NCI-H128 (cell line): ENCODE results near the gene LHPP.

Source experiments
- DNase-seq: peaks from one replicate; lab custom pipeline; 2025; ENCODE audit not compliant: unreplicated experiment; lab: John Stamatoyannopoulos, UW

The LHPP gene

GRCh38 chr10:124552691-124553276, 91.2 kb downstream of the LHPP start:
- DNase-seq, result no peak

DNA sequence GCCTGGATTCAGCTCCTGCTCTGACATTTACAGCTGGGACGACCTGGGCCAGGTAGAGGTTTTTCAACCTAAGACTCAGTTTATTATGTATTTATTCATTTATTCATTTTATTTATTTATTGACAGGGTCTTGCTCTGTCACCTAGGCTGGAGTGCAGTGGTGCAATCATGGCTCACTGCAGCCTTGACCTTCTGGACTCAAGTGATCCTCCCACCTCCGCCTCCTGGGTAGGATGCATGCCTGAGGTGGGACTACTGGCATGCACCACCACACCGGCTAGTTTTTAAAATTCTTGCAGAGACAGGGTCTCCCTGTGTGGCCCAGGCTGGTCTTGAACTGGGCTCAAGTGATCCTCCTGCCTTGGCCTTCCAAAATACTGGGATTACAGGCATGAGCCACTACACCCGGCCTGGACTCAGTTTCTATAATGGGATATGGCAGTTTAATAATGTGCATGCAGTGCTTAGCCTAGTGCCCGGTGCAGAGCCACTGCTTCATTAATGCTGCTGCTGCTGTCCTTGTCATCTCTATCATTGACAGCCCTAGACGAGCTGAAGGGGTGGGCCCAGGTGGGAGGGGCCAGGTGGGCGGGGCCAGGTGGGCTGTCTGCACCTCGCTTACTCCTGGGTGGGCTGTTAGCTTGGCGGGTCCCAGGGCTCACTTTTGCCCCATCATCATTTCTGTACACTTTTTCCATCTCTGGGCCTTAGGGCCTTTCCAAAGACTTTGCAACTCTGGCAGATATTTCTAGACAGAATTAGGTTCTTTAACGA, 92.6 kb downstream of the LHPP start:
- DNase-seq, result no peak

DNA sequence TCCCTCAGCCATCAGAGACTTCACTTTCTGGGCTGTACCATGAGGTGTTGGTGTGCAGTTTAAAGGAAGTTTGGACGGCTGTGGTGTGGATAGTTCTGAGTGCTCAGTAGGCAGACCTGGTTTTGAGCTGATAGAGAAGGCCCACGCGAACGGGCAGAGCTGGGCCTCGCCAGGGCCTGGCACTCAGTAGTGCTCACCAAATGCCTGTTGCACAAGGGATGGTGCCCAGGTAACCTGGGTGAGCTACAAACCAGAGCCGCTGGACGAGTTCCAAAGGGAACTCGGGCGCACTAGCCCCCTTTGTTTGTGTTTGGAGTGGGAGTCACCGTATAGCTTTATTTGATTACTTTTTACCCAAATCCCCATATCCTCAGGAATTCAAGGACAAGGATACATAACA, 95.5 kb downstream of the LHPP start:
- no peak for DNase-seq

GRCh38 chr10:124557648-124558338, 96.2 kb downstream of the LHPP start:
- DNase-seq, result no peak

- no peak for DNase-seq
These were observed 97.0 kb downstream of the LHPP start for GRCh38 chr10:124558339-124559321.

DNA sequence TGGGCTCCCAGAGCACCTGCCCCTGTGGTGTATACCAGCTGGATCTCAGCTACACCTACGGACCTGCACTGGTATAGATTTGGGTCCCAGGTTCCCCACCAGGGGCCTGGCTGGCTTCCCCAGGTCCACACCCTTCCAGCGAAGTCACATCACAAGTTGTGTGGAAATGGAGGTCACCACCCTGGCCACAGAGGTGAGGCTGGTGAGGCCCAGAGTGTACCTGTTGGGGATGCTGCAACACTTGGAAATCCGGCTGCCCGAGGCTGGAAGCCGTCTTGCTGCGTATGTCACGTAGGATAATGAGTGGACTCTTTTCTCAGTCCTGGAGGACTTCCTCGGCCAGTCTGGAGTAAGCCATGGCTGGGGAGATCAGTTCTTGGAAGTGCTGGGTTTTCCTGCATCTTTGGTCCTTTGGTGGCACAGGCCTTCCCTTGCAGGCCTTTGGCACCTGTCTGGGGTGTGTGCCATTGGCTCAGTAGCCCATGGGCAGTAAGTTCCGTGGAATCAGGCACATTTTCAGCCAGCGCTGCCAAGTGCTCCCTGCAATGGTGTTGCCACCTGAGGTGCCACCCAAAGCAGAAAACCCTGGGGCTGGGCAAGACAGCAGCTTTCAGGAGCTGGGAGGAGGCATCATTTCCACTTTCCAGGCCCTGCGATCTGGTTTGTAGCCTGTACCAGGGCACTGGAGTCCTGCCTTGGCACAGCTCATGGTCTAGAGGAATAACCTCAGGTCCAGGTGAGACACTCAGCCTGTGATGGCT, 97.9 kb downstream of the LHPP start:
- no peak for DNase-seq

GRCh38 chr10:124560377-124561105, 98.9 kb downstream of the LHPP start:
- no peak for DNase-seq

GRCh38 chr10:124561206-124561605, 99.6 kb downstream of the LHPP start:
- no peak for DNase-seq

DNA sequence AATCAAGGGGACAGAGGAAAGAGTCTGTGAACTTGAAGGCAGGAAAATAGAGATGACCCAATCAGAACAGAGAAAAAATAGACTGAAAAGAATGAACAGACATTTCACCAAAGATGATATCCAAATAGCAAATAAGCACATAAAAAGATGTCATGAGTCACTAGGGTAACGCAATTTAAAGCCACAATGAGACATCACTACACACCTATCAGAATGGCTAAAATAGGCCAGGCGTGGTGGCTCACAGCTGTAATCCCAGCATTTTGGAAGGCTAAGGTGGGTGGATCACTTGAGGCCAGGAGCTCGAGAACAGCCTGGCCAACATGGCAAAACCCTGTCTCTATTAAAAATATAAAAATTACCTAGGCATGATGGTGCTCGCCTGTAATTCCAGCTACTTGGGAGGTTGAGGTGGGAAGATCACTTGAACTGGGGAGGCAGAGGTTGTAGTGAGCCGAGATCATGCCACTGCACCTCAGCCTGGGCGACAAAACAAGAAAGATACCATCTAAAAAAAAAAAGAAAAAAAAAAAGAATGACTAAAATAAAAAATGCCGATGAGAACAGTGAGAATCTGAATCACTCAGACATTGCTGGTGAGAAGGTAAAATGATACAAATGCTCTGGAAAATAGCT, 100.9 kb downstream of the LHPP start:
- DNase-seq, result no peak

DNA sequence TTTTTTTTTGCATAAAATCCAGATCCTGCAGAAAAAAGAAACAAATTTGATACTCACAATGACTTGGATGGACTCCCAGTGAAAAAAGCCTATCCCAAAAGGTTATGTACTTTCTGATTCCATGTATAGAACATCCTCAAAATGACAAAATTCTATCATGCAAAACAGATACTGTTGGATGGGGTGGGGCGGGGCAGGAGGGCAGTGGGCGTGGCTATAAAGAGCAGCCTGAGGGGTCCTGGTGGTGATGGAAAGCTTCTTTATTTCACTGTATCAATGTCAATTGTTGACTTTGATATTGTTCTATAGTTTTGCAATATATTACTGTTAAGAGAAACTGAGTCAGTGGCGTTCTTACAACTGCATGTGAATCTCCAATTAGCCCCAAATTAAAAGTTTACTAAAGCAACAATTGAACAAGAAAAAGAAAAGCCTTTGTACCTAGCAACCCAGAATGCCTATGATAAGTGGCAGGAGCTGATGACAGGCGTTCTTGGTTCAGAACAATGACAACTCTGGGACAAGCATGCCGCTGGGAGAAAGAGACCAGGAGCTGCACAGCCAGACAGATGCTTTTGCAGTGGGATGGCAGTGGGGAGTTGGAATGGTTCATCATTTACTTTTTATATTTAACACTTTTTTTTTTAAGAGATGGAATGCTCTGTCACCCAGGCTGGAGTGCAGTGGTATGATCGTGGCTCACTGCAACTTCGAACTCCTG, 101.9 kb downstream of the LHPP start:
- no peak for DNase-seq

- DNase-seq, result no peak
These were observed 103.3 kb downstream of the LHPP start for GRCh38 chr10:124564881-124565280.

DNA sequence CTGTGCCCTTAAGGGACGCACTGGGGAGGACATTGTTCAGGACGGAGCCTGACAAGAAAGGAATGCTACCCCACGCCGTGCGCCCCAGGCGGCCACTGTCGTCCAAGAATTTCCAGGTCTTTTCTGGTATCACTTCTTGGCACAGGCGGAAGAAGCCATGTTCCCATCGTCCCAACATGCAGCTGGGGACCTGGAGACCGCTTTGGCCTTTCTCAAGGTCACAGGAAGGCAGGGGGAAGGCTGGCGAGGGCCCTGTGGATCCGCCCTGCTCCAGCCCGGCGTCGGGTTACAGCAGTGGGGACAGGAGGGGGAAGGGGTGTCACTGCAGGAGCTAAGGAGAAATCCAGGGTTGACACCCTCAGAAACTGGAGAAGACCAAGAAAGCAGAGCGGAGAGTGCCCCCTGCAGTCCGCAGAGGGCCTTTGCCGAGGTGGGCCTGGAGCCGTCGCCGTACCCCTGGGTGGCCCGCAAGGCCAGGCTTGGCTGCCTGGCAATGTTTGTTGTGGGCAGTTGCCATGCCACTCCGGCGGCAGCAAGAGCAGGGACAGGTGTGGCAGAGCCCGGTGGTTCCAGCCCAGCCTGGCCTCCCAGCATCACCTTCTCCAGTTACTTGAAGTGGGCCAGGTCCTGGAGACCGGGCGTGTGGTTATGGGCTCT, 104.1 kb downstream of the LHPP start:
- no peak for DNase-seq

- no peak for DNase-seq
These were observed 104.7 kb downstream of the LHPP start for GRCh38 chr10:124566222-124566888.

DNA sequence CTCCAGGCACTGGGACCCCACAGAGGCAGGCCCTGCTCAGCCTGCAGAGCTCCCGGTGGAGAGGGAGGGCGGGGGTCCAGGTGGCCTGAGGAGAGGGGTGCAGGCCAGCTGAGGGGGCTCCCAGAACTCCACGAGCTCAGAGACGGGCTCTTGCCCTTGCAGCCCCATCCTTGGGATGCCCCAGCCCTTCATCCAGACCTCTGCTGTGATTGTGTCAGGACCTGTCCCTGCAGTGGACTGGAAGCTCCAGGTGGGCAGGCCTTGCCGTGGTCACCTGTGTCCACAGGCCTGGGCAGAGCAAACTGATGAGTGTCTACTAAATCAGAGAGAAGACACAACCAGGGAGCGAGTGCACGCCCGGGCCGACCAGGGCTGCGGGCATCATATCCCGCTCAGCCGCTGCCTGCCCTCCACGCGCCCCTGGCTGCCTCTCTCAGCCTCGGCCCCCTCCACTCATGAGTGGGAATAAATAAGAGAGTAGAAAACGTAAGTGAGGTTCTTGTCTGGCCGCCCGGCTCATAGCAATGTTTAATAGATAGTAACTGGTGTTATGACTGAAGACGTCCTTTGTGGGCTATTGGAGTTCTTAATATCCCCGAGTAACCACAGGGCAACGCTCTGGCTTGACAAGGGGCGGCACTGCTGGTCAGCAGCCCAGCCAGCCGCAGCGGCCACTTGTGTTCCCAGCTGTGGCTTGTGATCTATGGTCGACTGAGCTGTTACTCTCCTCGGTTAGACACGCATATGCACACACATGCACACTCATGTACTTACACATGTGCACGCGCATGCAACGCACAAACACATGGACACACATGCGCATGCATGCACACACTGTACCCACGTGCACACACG, 105.6 kb downstream of the LHPP start:
- no peak for DNase-seq

DNA sequence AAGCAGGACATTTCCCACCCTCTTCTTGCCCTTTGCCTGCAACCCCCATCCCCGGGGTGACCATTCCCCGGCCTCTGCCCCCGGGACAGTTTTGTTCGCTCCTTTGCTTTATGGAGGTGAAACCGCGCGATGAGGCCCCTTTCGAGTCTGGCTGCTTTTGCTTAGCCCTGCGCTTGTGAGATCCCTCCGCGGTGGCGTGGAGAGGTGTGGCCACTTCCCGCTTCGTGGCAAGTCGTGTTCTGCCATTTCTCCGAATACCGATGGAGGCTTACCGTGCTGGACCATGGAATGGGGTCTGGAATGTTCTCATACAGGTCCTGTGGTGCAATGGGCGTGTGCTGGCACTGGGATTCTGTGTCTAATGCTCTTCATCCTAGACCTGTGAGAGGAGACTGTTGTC, 106.7 kb downstream of the LHPP start:
- no peak for DNase-seq

- no peak for DNase-seq
These were observed 107.4 kb downstream of the LHPP start for GRCh38 chr10:124568848-124569622.
